ENCODE measurements around the gene EXD1.
"Not testable (repeated sequence)": the region's sequence is repeated elsewhere in the genome, so short reads cannot be mapped to it uniquely, and the experiment has no call there.

The EXD1 gene

GRCh38 chr15:41139112-41139511 is 91.4 kb downstream of the EXD1 start:
- DNase-seq = not testable (repeated sequence)

DNA sequence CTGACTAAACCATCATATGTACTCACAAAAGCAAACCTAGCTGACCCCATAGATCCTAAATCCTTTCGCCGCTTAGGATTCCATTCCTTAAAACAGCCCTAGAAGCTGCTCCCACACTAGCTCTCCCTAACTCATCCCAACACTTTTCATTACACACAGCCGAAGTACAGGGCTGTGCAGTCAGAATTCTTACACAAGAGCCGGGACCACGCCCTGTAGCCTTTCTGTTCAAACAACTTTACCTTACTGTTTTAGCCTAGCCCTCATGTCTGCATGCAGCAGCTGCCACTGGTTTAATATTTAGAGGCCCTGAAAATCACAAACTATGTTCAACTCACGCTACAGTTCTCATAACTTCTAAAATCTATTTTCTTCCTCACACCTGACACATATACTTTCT is 95.0 kb downstream of the EXD1 start:
- DNase-seq = not testable (repeated sequence)

- no peak for DNase-seq
Measured at GRCh38 chr15:41133454-41133853, 97.1 kb downstream of the EXD1 start.

Measured in stimulated activated naive CD4-positive, alpha-beta T cell (primary cell).